GM23248 (cell line): ENCODE measurements around the gene MB.

Experiments
- EZH2 ChIP-seq: fragments of 200-600 bp; sonication (generic); IDR thresholded peaks from 2 replicates; pipeline ENCODE4 v1.6.1; 2018; ENCODE audit warnings: antibody characterized with exemption, mild to moderate bottlenecking; ENCODE audit not compliant: insufficient read depth, poor library complexity, severe bottlenecking
- EZH2phosphoT487 ChIP-seq: fragments of 200-600 bp; sonication (generic); IDR thresholded peaks from 2 replicates; pipeline ENCODE4 v1.6.1; 2018; ENCODE audit warnings: antibody characterized with exemption, moderate library complexity, mild to moderate bottlenecking, low read depth; ENCODE audit not compliant: insufficient read depth

GRCh38 chr22:35656284-35656752 lies 39.2 kb upstream of the MB start:
- TF ChIP-seq EZH2 (no peak), EZH2phosphoT487 (no peak)
